Esophagus squamous epithelium (tissue), 4 donors: ENCODE results near the gene NDUFS4.

Source experiments
- POLR2A ChIP-seq, 4 donors: fragments of 450-650 bp; IDR thresholded peaks; one replicate each; pipeline ENCODE4 v1.6.1; 2017; ENCODE audit warnings: antibody characterized with exemption in 4 of 4, mild to moderate bottlenecking in 4 of 4, moderate library complexity in 3 of 4
- TF ChIP-seq, protein P1 (sequence below), 6 experiments: fragments of 450-650 bp in 4 of 6; fragments of 200-600 bp in 2 of 6; sonication (generic) in 2 of 6; IDR thresholded peaks; one replicate each; pipeline ENCODE4 v1.5.1; 2016 to 2019; ENCODE audit warnings: antibody characterized with exemption in 6 of 6, mild to moderate bottlenecking in 4 of 6, moderate library complexity in 4 of 6

DNA sequence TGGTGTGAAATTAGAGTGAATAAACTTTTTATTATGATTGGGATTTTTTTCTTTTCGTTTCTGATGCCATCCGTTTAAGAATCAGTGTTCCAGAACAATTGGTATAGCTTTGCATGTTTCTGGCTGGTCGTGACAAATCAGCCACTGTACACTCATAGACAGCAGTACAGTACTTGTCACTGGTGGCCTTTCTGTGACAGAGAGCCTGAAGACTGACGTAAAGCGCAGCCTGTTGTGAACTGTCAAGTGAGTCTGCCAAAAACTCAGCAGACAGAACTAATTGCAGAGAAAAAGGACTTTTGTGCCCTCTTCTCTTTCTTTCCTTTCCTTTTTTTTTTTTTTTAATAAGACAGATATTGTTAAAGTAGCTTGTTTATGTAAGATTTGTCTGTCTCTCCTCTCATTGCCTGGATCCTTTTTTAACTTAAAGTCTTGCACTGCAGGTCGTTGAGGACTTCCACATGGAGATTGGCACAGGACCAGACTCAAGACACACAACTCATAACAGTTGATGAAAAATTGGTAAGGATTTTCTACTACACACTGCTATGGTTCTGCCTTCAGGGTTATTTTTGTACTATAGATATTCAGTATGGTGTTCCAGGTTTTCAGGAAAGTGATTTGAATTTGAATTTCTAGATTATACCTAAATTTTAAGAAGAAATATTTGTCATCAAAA lies 42.7 kb downstream of the NDUFS4 start:
- TF ChIP-seq, protein P1, sequence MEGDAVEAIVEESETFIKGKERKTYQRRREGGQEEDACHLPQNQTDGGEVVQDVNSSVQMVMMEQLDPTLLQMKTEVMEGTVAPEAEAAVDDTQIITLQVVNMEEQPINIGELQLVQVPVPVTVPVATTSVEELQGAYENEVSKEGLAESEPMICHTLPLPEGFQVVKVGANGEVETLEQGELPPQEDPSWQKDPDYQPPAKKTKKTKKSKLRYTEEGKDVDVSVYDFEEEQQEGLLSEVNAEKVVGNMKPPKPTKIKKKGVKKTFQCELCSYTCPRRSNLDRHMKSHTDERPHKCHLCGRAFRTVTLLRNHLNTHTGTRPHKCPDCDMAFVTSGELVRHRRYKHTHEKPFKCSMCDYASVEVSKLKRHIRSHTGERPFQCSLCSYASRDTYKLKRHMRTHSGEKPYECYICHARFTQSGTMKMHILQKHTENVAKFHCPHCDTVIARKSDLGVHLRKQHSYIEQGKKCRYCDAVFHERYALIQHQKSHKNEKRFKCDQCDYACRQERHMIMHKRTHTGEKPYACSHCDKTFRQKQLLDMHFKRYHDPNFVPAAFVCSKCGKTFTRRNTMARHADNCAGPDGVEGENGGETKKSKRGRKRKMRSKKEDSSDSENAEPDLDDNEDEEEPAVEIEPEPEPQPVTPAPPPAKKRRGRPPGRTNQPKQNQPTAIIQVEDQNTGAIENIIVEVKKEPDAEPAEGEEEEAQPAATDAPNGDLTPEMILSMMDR (IDR thresholded peaks at IDR 0.05): no peak
- TF ChIP-seq POLR2A (IDR thresholded peaks at IDR 0.05): no peak
